ENCODE data around the gene FUT1. TPM values are rescaled to one million over a fixed set of nuclear protein-coding genes. Genes with fewer than 3 reads are reported as not detected.

FUT1 gene
- total and polyA plus RNA-seq, 9 of the 15 experiments (the other 6 are each of a cell fraction or from before 2014, with no cell fraction given): 2.3 to 18.5 (median 8.8) TPM

DNA sequence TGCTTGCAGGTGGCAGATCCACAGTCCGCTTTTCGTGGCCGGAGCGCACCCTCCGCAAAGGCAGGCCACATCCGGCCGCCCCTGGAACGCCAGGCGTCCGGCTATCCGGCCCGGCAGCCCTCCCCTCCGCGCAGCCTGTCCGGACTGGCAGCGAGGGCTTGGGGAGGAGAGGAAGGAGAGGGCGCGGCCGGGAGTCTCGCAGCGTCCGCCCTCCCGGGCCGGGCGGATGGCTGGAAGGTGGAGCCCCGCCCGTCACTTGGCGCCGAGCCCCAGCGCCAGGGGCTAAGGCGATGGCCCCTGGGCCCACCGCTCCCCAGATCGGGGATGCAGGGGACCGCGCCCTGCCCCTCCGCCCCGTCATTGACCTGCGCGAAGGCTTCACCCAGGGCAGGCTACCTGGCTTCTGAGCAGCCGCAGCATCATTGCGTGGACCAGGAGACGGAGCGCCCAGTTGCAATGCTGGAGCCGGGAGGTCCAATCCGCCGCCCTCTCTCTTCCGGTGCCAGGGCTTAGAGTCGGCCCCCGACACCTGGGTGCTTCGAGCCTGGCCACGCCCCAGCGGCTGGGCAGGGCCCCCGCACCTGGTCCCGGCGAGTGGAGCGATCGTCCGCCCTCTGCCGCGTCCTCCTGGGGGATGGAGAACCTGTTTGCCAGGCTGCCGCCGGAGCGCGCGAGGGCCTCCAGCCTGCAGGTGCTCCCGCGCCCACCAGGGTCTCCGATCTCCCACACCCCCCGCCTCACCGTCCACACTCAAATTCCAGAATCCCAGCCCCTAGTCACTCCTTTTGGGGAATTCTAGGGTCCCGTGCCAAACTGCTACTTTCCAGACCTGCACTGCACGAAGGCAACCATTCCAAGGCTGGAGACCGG is at the start of gene FUT1 (continued):
- TF ChIP-seq SMARCE1 (IDR thresholded peaks at IDR 0.05) (no peak), KHSRP (IDR thresholded peaks at IDR 0.05) (no peak), MECOM (CRISPR knock-in tag; IDR thresholded peaks at IDR 0.05) (no peak), ASH1L (IDR thresholded peaks at IDR 0.05; ENCODE audit: borderline replicate concordance, low read depth, partially characterized antibody) (no peak), PHB (CRISPR knock-in tag; IDR thresholded peaks at IDR 0.05) (0 out of 2 replicates have a peak, but pooled peaks have one; percentile 49), FOS (IDR thresholded peaks at IDR 0.05; ENCODE audit: extremely low read depth, insufficient read length) (no peak), NFE2L1 (tag; IDR thresholded peaks at IDR 0.05; ENCODE audit: borderline replicate concordance, low read depth) (no peak), HDAC6 (IDR thresholded peaks at IDR 0.05; ENCODE audit: low read depth, low read length) (no peak), ZNF184 (CRISPR knock-in tag; IDR thresholded peaks at IDR 0.05) (no peak), ZBTB33 (CRISPR knock-in tag; IDR thresholded peaks at IDR 0.05) (peak; percentile 99), FOXJ2 (tag; IDR thresholded peaks at IDR 0.05) (no peak), RBFOX2 (IDR thresholded peaks at IDR 0.05; ENCODE audit: low read depth, low read length) (peak; percentile 75)
- TF ChIP-seq, protein P1, sequence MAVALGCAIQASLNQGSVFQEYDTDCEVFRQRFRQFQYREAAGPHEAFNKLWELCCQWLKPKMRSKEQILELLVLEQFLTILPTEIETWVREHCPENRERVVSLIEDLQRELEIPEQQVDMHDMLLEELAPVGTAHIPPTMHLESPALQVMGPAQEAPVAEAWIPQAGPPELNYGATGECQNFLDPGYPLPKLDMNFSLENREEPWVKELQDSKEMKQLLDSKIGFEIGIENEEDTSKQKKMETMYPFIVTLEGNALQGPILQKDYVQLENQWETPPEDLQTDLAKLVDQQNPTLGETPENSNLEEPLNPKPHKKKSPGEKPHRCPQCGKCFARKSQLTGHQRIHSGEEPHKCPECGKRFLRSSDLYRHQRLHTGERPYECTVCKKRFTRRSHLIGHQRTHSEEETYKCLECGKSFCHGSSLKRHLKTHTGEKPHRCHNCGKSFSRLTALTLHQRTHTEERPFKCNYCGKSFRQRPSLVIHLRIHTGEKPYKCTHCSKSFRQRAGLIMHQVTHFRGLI (CRISPR knock-in tag; IDR thresholded peaks at IDR 0.05): no peak
- TF ChIP-seq, protein P2, sequence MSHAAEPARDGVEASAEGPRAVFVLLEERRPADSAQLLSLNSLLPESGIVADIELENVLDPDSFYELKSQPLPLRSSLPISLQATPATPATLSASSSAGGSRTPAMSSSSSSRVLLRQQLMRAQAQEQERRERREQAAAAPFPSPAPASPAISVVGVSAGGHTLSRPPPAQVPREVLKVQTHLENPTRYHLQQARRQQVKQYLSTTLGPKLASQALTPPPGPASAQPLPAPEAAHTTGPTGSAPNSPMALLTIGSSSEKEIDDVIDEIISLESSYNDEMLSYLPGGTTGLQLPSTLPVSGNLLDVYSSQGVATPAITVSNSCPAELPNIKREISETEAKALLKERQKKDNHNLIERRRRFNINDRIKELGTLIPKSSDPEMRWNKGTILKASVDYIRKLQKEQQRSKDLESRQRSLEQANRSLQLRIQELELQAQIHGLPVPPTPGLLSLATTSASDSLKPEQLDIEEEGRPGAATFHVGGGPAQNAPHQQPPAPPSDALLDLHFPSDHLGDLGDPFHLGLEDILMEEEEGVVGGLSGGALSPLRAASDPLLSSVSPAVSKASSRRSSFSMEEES (CRISPR knock-in tag; IDR thresholded peaks at IDR 0.05): no peak

Measured in K562 (cell line).